Vagina (tissue), 2 donors: Measurements from ENCODE around the gene KATNAL1. TPM values are rescaled to one million over a fixed set of nuclear protein-coding genes. Genes with fewer than 3 reads are reported as not detected.

Experiments
- DNase-seq, 2 donors: peaks; one replicate each; pipeline ENCODE4 v3.0.0-alpha.2; 2017; ENCODE audit errors: extremely low spot score in 2 of 2
- H3K27ac ChIP-seq: fragments of 200-600 bp; sonication (generic); one replicate; pipeline ENCODE4 v1.5.1; 2019
- H3K27me3 ChIP-seq: fragments of 200-600 bp; sonication (generic); one replicate; pipeline ENCODE4 v1.5.1; 2019
- H3K36me3 ChIP-seq, 2 donors: fragments of 200-600 bp; sonication (generic); one replicate each; pipeline ENCODE4 v1.5.1; 2017 to 2019
- H3K4me1 ChIP-seq: fragments of 200-600 bp; sonication (generic); one replicate; pipeline ENCODE4 v1.5.1; 2019
- H3K4me3 ChIP-seq, 2 donors: fragments of 200-600 bp; sonication (generic); 1 replicate in 1 of 2; 2 replicates in 1 of 2; pipeline ENCODE4 v1.5.1; 2016 to 2019
- H3K9me3 ChIP-seq: fragments of 200-600 bp; sonication (generic); one replicate; pipeline ENCODE4 v1.5.1; 2019
- POLR2A ChIP-seq, 2 donors: fragments of 450-650 bp; IDR thresholded peaks; one replicate each; pipeline ENCODE4 v1.6.1; 2017; ENCODE audit warnings: antibody characterized with exemption in 2 of 2, mild to moderate bottlenecking in 2 of 2, moderate library complexity in 2 of 2
- POLR2AphosphoS5 ChIP-seq, 2 donors: sonication (generic); formaldehyde crosslinking; IDR thresholded peaks; one replicate each; pipeline ENCODE4 v1.9.0; 2017; ENCODE audit warnings: antibody characterized with exemption in 2 of 2, mild to moderate bottlenecking in 2 of 2, low read depth in 1 of 2; ENCODE audit not compliant: insufficient read depth in 1 of 2
- intact Hi-C: fragments of 100-400 bp; cut with DNase I; formaldehyde crosslinking; loops from one replicate; pipeline ENCODE4 v1.15.1; 2023
- total RNA-seq: library from RNA; depleted of rRNA; stranded (reverse); fragments of >200 nt; gene quantifications from one replicate; pipeline ENCODE4 v1.2.3, GENCODE V29; 2016
- TF ChIP-seq, protein P1 (sequence below), 3 experiments: fragments of 450-650 bp in 2 of 3; fragments of 200-600 bp in 1 of 3; sonication (generic) in 1 of 3; IDR thresholded peaks; one replicate each; pipeline ENCODE4 v1.5.1; 2017 to 2019; ENCODE audit warnings: antibody characterized with exemption in 3 of 3, mild to moderate bottlenecking in 2 of 3, moderate library complexity in 2 of 3

Gene KATNAL1
- total RNA-seq, 1 donor from 2014 or later = 20.6 TPM

DNA sequence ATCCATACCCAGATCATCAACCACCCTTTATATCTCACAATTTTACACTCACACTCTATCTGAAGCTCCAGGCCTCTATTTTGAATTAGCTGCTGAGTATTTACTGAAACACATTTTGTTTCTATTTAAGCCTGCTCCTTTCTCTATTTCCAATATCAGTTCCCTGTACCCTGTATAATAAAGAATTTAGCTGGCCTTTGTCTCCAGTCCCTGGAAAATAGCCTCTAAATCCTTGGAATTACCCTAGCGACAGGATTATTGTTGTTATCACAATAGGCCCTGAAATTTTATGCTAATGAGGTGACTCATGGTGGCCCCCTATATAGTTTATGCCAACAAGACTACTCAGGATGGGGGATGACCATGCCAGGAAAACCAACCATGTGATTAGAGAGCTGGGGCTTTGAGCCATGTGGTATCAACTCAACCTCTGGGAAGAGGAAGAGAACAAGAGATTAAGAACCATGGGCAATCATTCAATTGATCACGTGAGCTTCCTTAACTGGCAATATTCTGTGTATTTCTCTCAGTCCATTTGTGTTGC is 72.7 kb downstream of the KATNAL1 start:
- Histone ChIP-seq H3K4me3 (no peak overlapping the region), H3K36me3 (peaks cover 0 to 3% of the 10 kb centered on the region in 2 donors), H3K27me3 (no peaks in the 10 kb centered on the region), H3K4me1 (no peaks in the 10 kb centered on the region), H3K27ac (no peak overlapping the region), H3K9me3 (no peaks in the 10 kb centered on the region)
- no peak for DNase-seq
- TF ChIP-seq, protein P1, sequence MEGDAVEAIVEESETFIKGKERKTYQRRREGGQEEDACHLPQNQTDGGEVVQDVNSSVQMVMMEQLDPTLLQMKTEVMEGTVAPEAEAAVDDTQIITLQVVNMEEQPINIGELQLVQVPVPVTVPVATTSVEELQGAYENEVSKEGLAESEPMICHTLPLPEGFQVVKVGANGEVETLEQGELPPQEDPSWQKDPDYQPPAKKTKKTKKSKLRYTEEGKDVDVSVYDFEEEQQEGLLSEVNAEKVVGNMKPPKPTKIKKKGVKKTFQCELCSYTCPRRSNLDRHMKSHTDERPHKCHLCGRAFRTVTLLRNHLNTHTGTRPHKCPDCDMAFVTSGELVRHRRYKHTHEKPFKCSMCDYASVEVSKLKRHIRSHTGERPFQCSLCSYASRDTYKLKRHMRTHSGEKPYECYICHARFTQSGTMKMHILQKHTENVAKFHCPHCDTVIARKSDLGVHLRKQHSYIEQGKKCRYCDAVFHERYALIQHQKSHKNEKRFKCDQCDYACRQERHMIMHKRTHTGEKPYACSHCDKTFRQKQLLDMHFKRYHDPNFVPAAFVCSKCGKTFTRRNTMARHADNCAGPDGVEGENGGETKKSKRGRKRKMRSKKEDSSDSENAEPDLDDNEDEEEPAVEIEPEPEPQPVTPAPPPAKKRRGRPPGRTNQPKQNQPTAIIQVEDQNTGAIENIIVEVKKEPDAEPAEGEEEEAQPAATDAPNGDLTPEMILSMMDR (IDR thresholded peaks at IDR 0.05) = no peak
- TF ChIP-seq POLR2A (IDR thresholded peaks at IDR 0.05) = no peak
- no peak for TF ChIP-seq POLR2AphosphoS5 (IDR thresholded peaks at IDR 0.05; ENCODE audit: insufficient read depth in 1 of 2, low read depth in 1 of 2)
- intact Hi-C loops = no loop called here

DNA sequence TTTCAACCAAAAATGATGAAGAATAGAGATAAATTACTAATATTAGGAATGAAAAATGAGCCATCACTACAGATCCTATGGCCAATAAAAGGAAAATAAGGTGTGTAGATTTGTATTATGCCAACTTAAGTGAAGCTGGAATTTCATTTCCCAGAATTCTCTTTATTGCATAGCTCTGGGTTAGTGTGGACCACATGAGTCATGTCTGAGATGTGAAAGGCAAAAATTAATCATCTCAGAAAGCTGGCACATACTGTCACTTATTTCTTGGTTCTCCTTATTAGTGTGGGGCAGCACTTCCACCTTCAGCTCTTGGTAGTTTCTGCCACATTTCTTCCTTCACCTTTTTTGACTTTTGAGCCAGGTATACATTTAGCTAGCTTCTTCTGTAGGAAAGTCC is 82.6 kb downstream of the KATNAL1 start:
- Histone ChIP-seq H3K36me3 (peaks cover 0 to 38% of the 10 kb centered on the region in 2 donors), H3K4me3 (no peak overlapping the region), H3K4me1 (no peaks in the 10 kb centered on the region), H3K27me3 (no peaks in the 10 kb centered on the region), H3K9me3 (no peaks in the 10 kb centered on the region), H3K27ac (no peak overlapping the region)
- no peak for DNase-seq
- no peak for TF ChIP-seq POLR2A (IDR thresholded peaks at IDR 0.05)
- no peak for TF ChIP-seq POLR2AphosphoS5 (IDR thresholded peaks at IDR 0.05; ENCODE audit: insufficient read depth in 1 of 2, low read depth in 1 of 2)
- TF ChIP-seq, protein P1 (IDR thresholded peaks at IDR 0.05) = no peak
- intact Hi-C loops = no loop called here

DNA sequence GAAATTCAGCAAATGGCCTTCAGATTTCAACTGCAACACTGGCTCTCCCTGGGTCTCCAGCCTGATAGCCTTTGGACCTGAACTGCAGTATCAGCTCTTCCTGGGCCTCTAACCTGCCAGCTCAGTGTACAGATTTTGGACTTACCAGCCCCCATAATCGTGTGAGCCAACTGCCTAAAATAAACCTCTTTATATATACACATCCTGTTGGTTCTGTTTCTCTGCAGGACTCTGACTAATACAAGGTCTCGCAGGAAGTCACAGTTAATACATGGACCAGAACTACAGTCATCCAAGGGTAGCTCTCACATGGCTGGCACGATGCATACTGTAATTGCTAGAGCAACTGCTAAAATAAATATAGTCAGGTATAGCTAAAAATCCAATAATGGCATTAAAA is 85.1 kb downstream of the KATNAL1 start:
- H3K27ac ChIP-seq = no peak overlapping the region
- H3K36me3 ChIP-seq = peaks cover 0 to 23% of the 10 kb centered on the region in 2 donors
- TF ChIP-seq POLR2AphosphoS5 (IDR thresholded peaks at IDR 0.05; ENCODE audit: insufficient read depth in 1 of 2, low read depth in 1 of 2) = no peak
- TF ChIP-seq POLR2A (IDR thresholded peaks at IDR 0.05) = no peak
- TF ChIP-seq, protein P1 (IDR thresholded peaks at IDR 0.05) = no peak
- intact Hi-C loops = no loop called here
- H3K27me3 ChIP-seq = no peaks in the 10 kb centered on the region
- H3K4me3 ChIP-seq = no peak overlapping the region
- DNase-seq = no peak
- no peaks in the 10 kb centered on the region for H3K9me3 ChIP-seq
- H3K4me1 ChIP-seq = no peaks in the 10 kb centered on the region

DNA sequence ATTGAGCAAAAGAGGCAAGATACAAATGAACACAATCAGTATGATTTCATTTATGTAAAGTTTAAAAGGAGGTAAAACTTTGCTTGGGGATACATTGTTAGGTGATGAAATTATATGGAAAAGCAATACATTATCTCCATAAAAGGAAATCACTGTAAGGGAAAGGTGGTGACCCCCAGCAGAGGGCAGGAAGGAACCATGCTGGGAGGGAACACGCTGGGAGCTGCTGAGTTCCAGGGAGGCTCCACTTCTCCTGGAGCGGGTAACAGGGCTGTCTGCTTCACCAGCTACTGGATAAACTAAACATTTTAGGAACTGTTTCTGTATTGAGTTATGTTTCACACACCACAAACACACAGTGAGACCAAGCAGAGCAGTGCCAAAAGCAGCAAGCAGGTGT is 91.2 kb downstream of the KATNAL1 start:
- intact Hi-C loops = no loop called here
- no peak overlapping the region for H3K27ac ChIP-seq
- no peak for TF ChIP-seq POLR2AphosphoS5 (IDR thresholded peaks at IDR 0.05; ENCODE audit: insufficient read depth in 1 of 2, low read depth in 1 of 2)
- no peak for TF ChIP-seq POLR2A (IDR thresholded peaks at IDR 0.05)
- TF ChIP-seq, protein P1 (IDR thresholded peaks at IDR 0.05) = no peak

DNA sequence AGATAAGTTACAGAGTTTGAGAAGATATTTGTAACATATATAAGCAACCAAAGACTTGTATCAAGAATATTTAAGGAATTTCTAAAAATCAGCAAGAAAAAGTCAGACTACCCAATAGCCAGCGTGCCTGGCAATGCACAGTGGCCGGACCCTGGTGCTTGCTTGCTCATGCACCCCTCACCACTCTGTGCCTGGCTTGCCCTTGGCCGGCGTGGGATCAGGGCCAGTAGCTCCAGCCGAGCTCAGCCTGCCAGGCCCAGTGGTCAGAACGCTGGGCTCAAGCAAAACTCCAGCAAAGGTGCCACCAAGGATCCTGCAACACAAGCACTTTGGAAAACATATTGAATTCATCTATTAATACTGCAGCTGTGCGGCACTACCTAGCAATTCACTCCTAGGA is 95.1 kb downstream of the KATNAL1 start:
- Histone ChIP-seq H3K4me1 (no peaks in the 10 kb centered on the region), H3K9me3 (no peaks in the 10 kb centered on the region), H3K4me3 (no peak overlapping the region), H3K27ac (no peak overlapping the region), H3K36me3 (peaks cover 0 to 13% of the 10 kb centered on the region in 2 donors), H3K27me3 (no peaks in the 10 kb centered on the region)
- no peak for DNase-seq
- intact Hi-C loops = no loop called here
- TF ChIP-seq POLR2AphosphoS5 (IDR thresholded peaks at IDR 0.05; ENCODE audit: insufficient read depth in 1 of 2, low read depth in 1 of 2) (no peak), POLR2A (IDR thresholded peaks at IDR 0.05) (no peak)
- TF ChIP-seq, protein P1 (IDR thresholded peaks at IDR 0.05) = no peak

More for the DNA sequence above, 91.2 kb downstream of the KATNAL1 start:
- H3K27me3 ChIP-seq = no peaks in the 10 kb centered on the region
- H3K4me1 ChIP-seq = no peaks in the 10 kb centered on the region
- no peaks in the 10 kb centered on the region for H3K9me3 ChIP-seq
- DNase-seq = no peak
- H3K4me3 ChIP-seq = no peak overlapping the region
- H3K36me3 ChIP-seq = no peaks in the 10 kb centered on the region
